ENCODE data around the gene SKAP1. TPM values are rescaled to one million over a fixed set of nuclear protein-coding genes. Genes with fewer than 3 reads are reported as not detected.

The SKAP1 gene
- total RNA-seq, 1 donor from 2014 or later: 0.69 TPM

GRCh38 chr17:48335858-48336500 lies 94.0 kb downstream of the SKAP1 start:
- no peak for DNase-seq (ENCODE audit: low spot score, unreplicated experiment)
- Mint-ChIP-seq H3K36me3 (ENCODE audit: insufficient read depth) (no peaks in the 10 kb centered on the region), H3K27me3 (peaks cover 14% of the 10 kb centered on the region), H3K4me3 (ENCODE audit: low read depth) (no peak overlapping the region), H3K4me1 (ENCODE audit: low read depth) (peaks cover 1% of the 10 kb centered on the region), H3K9me3 (ENCODE audit: low read depth) (no peaks in the 10 kb centered on the region), H3K27ac (no peak overlapping the region)
- peak; percentile 76 for TF ChIP-seq CTCF (IDR thresholded peaks at IDR 0.05; ENCODE audit: unreplicated experiment)

- no peak for TF ChIP-seq CTCF (IDR thresholded peaks at IDR 0.05; ENCODE audit: unreplicated experiment)
- H3K27ac Mint-ChIP-seq: no peak overlapping the region
- no peak for DNase-seq (ENCODE audit: low spot score, unreplicated experiment)
- H3K9me3 Mint-ChIP-seq (ENCODE audit: low read depth): no peaks in the 10 kb centered on the region
- no peaks in the 10 kb centered on the region for H3K36me3 Mint-ChIP-seq (ENCODE audit: insufficient read depth)
- no peak overlapping the region for H3K4me3 Mint-ChIP-seq (ENCODE audit: low read depth)
- H3K27me3 Mint-ChIP-seq: peaks cover 14% of the 10 kb centered on the region
- H3K4me1 Mint-ChIP-seq (ENCODE audit: low read depth): peaks cover 4% of the 10 kb centered on the region
Observed at GRCh38 chr17:48335146-48335784, 94.7 kb downstream of the SKAP1 start.

GRCh38 chr17:48333034-48333530 lies 96.9 kb downstream of the SKAP1 start:
- DNase-seq (ENCODE audit: low spot score, unreplicated experiment): no peak
- Mint-ChIP-seq H3K4me1 (ENCODE audit: low read depth) (peaks cover 7% of the 10 kb centered on the region), H3K27ac (no peak overlapping the region), H3K27me3 (peaks cover 14% of the 10 kb centered on the region), H3K36me3 (ENCODE audit: insufficient read depth) (no peaks in the 10 kb centered on the region), H3K4me3 (ENCODE audit: low read depth) (no peak overlapping the region), H3K9me3 (ENCODE audit: low read depth) (no peaks in the 10 kb centered on the region)
- TF ChIP-seq CTCF (IDR thresholded peaks at IDR 0.05; ENCODE audit: unreplicated experiment): no peak

GRCh38 chr17:48330887-48331286 lies 99.1 kb downstream of the SKAP1 start:
- no peaks in the 10 kb centered on the region for H3K27me3 Mint-ChIP-seq
- H3K4me1 Mint-ChIP-seq (ENCODE audit: low read depth): peaks cover 11% of the 10 kb centered on the region
- no peaks in the 10 kb centered on the region for H3K9me3 Mint-ChIP-seq (ENCODE audit: low read depth)
- no peak for DNase-seq (ENCODE audit: low spot score, unreplicated experiment)
- no peak overlapping the region for H3K27ac Mint-ChIP-seq
- H3K4me3 Mint-ChIP-seq (ENCODE audit: low read depth): no peak overlapping the region
- H3K36me3 Mint-ChIP-seq (ENCODE audit: insufficient read depth): no peaks in the 10 kb centered on the region
- TF ChIP-seq CTCF (IDR thresholded peaks at IDR 0.05; ENCODE audit: unreplicated experiment): no peak

GRCh38 chr17:48330421-48330820 lies 99.6 kb downstream of the SKAP1 start:
- H3K4me3 Mint-ChIP-seq (ENCODE audit: low read depth): no peak overlapping the region
- H3K9me3 Mint-ChIP-seq (ENCODE audit: low read depth): no peaks in the 10 kb centered on the region
- H3K36me3 Mint-ChIP-seq (ENCODE audit: insufficient read depth): no peaks in the 10 kb centered on the region
- no peaks in the 10 kb centered on the region for H3K27me3 Mint-ChIP-seq
- no peak overlapping the region for H3K27ac Mint-ChIP-seq
- peaks cover 13% of the 10 kb centered on the region for H3K4me1 Mint-ChIP-seq (ENCODE audit: low read depth)
- DNase-seq (ENCODE audit: low spot score, unreplicated experiment): no peak
- TF ChIP-seq CTCF (IDR thresholded peaks at IDR 0.05; ENCODE audit: unreplicated experiment): no peak

All from progenitor cell of endocrine pancreas (in vitro differentiated cells).